Measurements from ENCODE around the gene SPINDOC. TPM values are rescaled to one million over a fixed set of nuclear protein-coding genes. Genes with fewer than 3 reads are reported as not detected.

The SPINDOC gene
- total RNA-seq, 3 donors from 2014 or later: 5.8 to 22.3 (median 7.0) TPM

GRCh38 chr11:63874511-63874910 lies 61.3 kb downstream of the SPINDOC start:
- ATAC-seq (no peak), DNase-seq (peak in 1 of 3 donors; percentile 18)
- TF ChIP-seq, protein P1, sequence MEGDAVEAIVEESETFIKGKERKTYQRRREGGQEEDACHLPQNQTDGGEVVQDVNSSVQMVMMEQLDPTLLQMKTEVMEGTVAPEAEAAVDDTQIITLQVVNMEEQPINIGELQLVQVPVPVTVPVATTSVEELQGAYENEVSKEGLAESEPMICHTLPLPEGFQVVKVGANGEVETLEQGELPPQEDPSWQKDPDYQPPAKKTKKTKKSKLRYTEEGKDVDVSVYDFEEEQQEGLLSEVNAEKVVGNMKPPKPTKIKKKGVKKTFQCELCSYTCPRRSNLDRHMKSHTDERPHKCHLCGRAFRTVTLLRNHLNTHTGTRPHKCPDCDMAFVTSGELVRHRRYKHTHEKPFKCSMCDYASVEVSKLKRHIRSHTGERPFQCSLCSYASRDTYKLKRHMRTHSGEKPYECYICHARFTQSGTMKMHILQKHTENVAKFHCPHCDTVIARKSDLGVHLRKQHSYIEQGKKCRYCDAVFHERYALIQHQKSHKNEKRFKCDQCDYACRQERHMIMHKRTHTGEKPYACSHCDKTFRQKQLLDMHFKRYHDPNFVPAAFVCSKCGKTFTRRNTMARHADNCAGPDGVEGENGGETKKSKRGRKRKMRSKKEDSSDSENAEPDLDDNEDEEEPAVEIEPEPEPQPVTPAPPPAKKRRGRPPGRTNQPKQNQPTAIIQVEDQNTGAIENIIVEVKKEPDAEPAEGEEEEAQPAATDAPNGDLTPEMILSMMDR (IDR thresholded peaks at IDR 0.05): no peak
- Histone ChIP-seq H3K9me3 (no peaks in the 10 kb centered on the region), H3K4me1 (ENCODE audit: low read depth) (peaks cover 45% of the 10 kb centered on the region), H3K36me3 (ENCODE audit: low read depth) (no peaks in the 10 kb centered on the region), H3K4me3 (no peak overlapping the region)
- intact Hi-C loops (cut with DNase I, micrococcal nuclease): no loop called here

- peak in 1 of 3 donors; percentile 20 for DNase-seq
- Histone ChIP-seq H3K36me3 (ENCODE audit: low read depth) (no peaks in the 10 kb centered on the region), H3K4me1 (ENCODE audit: low read depth) (peaks cover 45% of the 10 kb centered on the region), H3K9me3 (no peaks in the 10 kb centered on the region), H3K4me3 (no peak overlapping the region)
- intact Hi-C loops (cut with DNase I, micrococcal nuclease): no loop called here
- ATAC-seq: no peak
- TF ChIP-seq, protein P1 (IDR thresholded peaks at IDR 0.05): no peak
Observed at GRCh38 chr11:63875506-63876065, 62.3 kb downstream of the SPINDOC start.

GRCh38 chr11:63876616-63877015 lies 63.4 kb downstream of the SPINDOC start:
- no peak for DNase-seq
- intact Hi-C loops (cut with DNase I, micrococcal nuclease): no loop called here
- Histone ChIP-seq H3K4me3 (no peak overlapping the region), H3K4me1 (ENCODE audit: low read depth) (peaks cover 43% of the 10 kb centered on the region), H3K36me3 (ENCODE audit: low read depth) (no peaks in the 10 kb centered on the region), H3K9me3 (no peaks in the 10 kb centered on the region)
- TF ChIP-seq, protein P1 (IDR thresholded peaks at IDR 0.05): no peak
- no peak for ATAC-seq

Other genes with a start within 250 kb of the SPINDOC start
- gene PLAAT3, start 199.0 kb upstream of the SPINDOC start, total RNA-seq: 10 to 100 TPM; 15.1 to 58.5 (median 26.7) TPM
- gene ATL3, start 142.1 kb upstream of the SPINDOC start, total RNA-seq: 10 to 100 TPM; 47.5 to 87.9 (median 61.5) TPM
- 100 to 1,000 TPM; 111 to 129 (median 115) TPM for gene RTN3, start 132.0 kb upstream of the SPINDOC start, total RNA-seq
- gene ZFTA, start 44.7 kb upstream of the SPINDOC start, total RNA-seq: 10 to 100 TPM in 1 of 3 donors, 1 to 10 TPM in 2; 4.8 to 27.1 (median 5.4) TPM
- 100 to 1,000 TPM in 1 of 3 donors, 10 to 100 TPM in 2; 71.9 to 111 (median 94.5) TPM for gene MARK2, start 25.7 kb downstream of the SPINDOC start, total RNA-seq
- 1 to 10 TPM; 1.2 to 3.7 (median 1.6) TPM for gene RCOR2, start 103.7 kb downstream of the SPINDOC start, total RNA-seq
- 10 to 100 TPM; 18.7 to 43.6 (median 23.4) TPM for gene NAA40, start 125.5 kb downstream of the SPINDOC start, total RNA-seq
- 100 to 1,000 TPM; 412 to 707 (median 630) TPM for gene COX8A, start 161.2 kb downstream of the SPINDOC start, total RNA-seq
- gene OTUB1, start 173.0 kb downstream of the SPINDOC start, total RNA-seq: 10 to 100 TPM; 60.1 to 70.3 (median 64.1) TPM
- gene FLRT1, start 222.5 kb downstream of the SPINDOC start, total RNA-seq: 1 to 10 TPM in 1 of 3 donors, under 1 TPM in 2; 0.31 to 8.9 (median 0.38) TPM

Measured in mucosa of descending colon (tissue), 3 donors.